GM04503 (cell line): ENCODE results near the gene BAD.
"Not testable (repeated sequence)": the region's sequence is repeated elsewhere in the genome, so short reads cannot be mapped to it uniquely, and the experiment has no call there.

Experiments used
- DNase-seq: peaks from one replicate; pipeline ENCODE4 v3.0.0-alpha.2; 2012; ENCODE audit warnings: low read depth

Gene BAD

GRCh38 chr11:64284048-64284961, at the start of gene BAD:
Gene BAD (minus strand): TSS chr11:64284665. CDS start chr11:64284368, 297 bp downstream.
- no peak for DNase-seq

- DNase-seq = no peak
Observed at GRCh38 chr11:64333556-64333955, 49.1 kb upstream of the BAD start.

GRCh38 chr11:64331569-64332371, 47.3 kb upstream of the BAD start:
- DNase-seq = peak; percentile 79

GRCh38 chr11:64330888-64331287, 46.4 kb upstream of the BAD start:
- DNase-seq = no peak

GRCh38 chr11:64327993-64328392, 43.5 kb upstream of the BAD start:
- DNase-seq = no peak

GRCh38 chr11:64327375-64327774, 42.9 kb upstream of the BAD start:
- DNase-seq = no peak

- no peak for DNase-seq
Observed at GRCh38 chr11:64324692-64325469, 40.4 kb upstream of the BAD start.

GRCh38 chr11:64323984-64324383, 39.5 kb upstream of the BAD start:
- not testable (repeated sequence) for DNase-seq

GRCh38 chr11:64323373-64323772, 38.9 kb upstream of the BAD start:
- DNase-seq = no peak

- DNase-seq = no peak
Observed at GRCh38 chr11:64322925-64323260, 38.4 kb upstream of the BAD start.

GRCh38 chr11:64321533-64321932, 37.1 kb upstream of the BAD start:
- no peak for DNase-seq

- no peak for DNase-seq
Observed at GRCh38 chr11:64321026-64321425, 36.6 kb upstream of the BAD start.

GRCh38 chr11:64320556-64320955, 36.1 kb upstream of the BAD start:
- no peak for DNase-seq

- DNase-seq = no peak
Observed at GRCh38 chr11:64318766-64319761, 34.6 kb upstream of the BAD start.

GRCh38 chr11:64317961-64318765, 33.7 kb upstream of the BAD start, which contains the start of gene PRDX5:
Gene PRDX5 (plus strand): TSS chr11:64318121. CDS start chr11:64318216, 95 bp downstream.
- peak; percentile 77 for DNase-seq

- peak; percentile 83 for DNase-seq
Observed at GRCh38 chr11:64317325-64317960, 33.0 kb upstream of the BAD start, which contains the start of gene TRMT112. Gene TRMT112 (minus strand): TSS chr11:64317559. CDS start chr11:64317526, 33 bp downstream.

GRCh38 chr11:64316672-64317324, 32.3 kb upstream of the BAD start:
- no peak for DNase-seq

GRCh38 chr11:64315667-64316526, 31.4 kb upstream of the BAD start:
- DNase-seq = not testable (repeated sequence)
